Skeletal muscle tissue (tissue), 4 donors: ENCODE measurements around the gene MMD2. TPM values are rescaled to one million over a fixed set of nuclear protein-coding genes. Genes with fewer than 3 reads are reported as not detected.
"Not testable (repeated sequence)": the region's sequence is repeated elsewhere in the genome, so short reads cannot be mapped to it uniquely, and the experiment has no call there.

Experiments used
- H3K27ac ChIP-seq: one replicate; pipeline ENCODE4 v1.7.0; 2013; ENCODE audit warnings: mild to moderate bottlenecking, low read depth, low read length, inconsistent platforms
- H3K27me3 ChIP-seq, 3 donors: one replicate each; pipeline ENCODE4 v1.7.0; 2013; ENCODE audit warnings: low read length in 3 of 3; ENCODE audit not compliant: control insufficient read depth in 3 of 3, insufficient read depth in 3 of 3
- H3K36me3 ChIP-seq, 3 donors: one replicate each; pipeline ENCODE4 v1.7.0; 2013; ENCODE audit warnings: low read length in 3 of 3; ENCODE audit not compliant: control insufficient read depth in 3 of 3, insufficient read depth in 3 of 3
- H3K4me1 ChIP-seq, 3 donors: one replicate each; pipeline ENCODE4 v1.7.0; 2013; ENCODE audit warnings: low read length in 3 of 3, mild to moderate bottlenecking in 3 of 3; ENCODE audit not compliant: control insufficient read depth in 3 of 3, insufficient read depth in 3 of 3
- H3K4me3 ChIP-seq, 3 donors: one replicate each; pipeline ENCODE4 v1.7.0; 2013; ENCODE audit warnings: low read length in 3 of 3
- H3K9ac ChIP-seq, 3 donors: one replicate each; pipeline ENCODE4 v1.7.0; 2013; ENCODE audit warnings: low read length in 3 of 3, mild to moderate bottlenecking in 3 of 3, moderate library complexity in 2 of 3, low read depth in 1 of 3
- H3K9me3 ChIP-seq, 3 donors: one replicate each; pipeline ENCODE4 v1.7.0; 2013; ENCODE audit warnings: low read length in 3 of 3; ENCODE audit not compliant: control insufficient read depth in 3 of 3
- total RNA-seq: library from RNA; depleted of rRNA; stranded (reverse); fragments of >200 nt; gene quantifications from one replicate; pipeline ENCODE4 v1.2.3, GENCODE V29; 2014
- donor health status: Osteomylitis.

Gene MMD2
- total RNA-seq, 1 donor from 2014 or later = not detected

DNA sequence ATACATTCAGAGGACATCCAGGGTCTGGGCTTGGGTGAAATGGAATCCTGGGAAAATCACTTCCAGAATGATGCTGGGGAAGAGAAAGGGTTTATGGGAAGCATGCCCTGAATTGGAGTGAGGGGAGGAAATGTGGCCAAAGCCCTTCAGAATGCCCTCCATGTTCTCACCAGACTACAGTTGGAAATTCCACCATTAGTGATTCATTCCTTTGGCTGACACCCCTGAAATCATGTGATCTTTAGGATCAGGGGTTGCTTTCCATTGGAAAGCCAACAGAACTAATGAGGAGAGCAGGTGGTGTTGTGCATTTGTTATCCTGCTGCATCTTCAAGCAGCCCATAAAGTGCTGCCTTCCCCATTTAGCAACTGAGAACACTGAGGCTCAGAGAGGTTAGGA is 54.6 kb downstream of the MMD2 start:
- Histone ChIP-seq H3K4me3 (no peak overlapping the region), H3K36me3 (no peaks in the 10 kb centered on the region), H3K27ac (no peak overlapping the region), H3K4me1 (no peaks in the 10 kb centered on the region), H3K9me3 (peaks cover 0 to 5% (median 0%) of the 10 kb centered on the region in 3 donors), H3K27me3 (peaks cover 8 to 28% (median 11%) of the 10 kb centered on the region in 3 donors), H3K9ac (no peak overlapping the region)

DNA sequence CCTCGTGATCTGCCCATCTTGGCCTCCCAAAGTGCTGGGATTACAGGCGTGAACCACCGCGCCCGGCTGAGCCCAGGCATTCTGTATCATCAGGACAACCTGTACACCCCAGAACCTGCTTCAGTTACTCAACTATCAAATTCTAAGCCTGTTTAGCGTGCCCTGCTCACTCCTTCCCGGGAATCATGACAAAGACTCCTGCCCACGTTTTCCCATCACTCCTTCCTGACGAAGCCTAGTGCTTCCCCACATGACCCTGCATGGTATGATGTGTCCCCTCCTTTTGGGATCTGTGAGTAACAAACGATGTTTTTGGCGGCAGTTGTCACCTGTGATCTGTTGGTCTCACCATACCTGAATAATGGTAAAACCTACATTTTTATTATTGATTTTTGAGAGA is 63.2 kb downstream of the MMD2 start:
- Histone ChIP-seq H3K9me3 (peaks cover 0 to 5% (median 0%) of the 10 kb centered on the region in 3 donors), H3K36me3 (no peaks in the 10 kb centered on the region), H3K27me3 (peaks cover 0 to 3% (median 2%) of the 10 kb centered on the region in 3 donors), H3K27ac (no peak overlapping the region), H3K4me1 (no peaks in the 10 kb centered on the region), H3K9ac (no peak overlapping the region), H3K4me3 (no peak overlapping the region)

DNA sequence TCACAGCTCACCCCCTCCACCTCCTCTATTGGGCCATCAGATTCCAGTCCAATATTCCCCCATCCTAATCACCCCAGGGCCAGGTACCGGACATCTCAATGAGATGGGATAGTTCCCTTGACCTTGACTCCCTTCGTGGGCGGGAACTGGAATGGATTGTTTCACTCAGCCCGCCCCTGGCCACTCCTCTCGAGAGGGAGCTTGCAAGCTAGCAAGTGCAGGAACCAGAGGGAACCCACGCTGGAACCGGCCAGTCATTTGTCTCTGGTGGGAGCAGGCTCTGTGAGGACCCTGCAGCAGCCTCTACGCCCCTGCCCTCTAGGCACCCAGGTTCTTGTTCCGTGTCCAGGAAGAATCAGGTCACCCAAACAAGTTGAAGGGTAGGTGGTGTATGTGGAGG is 64.5 kb downstream of the MMD2 start:
- H3K9ac ChIP-seq = no peak overlapping the region
- H3K9me3 ChIP-seq = peaks cover 0 to 5% (median 0%) of the 10 kb centered on the region in 3 donors
- no peaks in the 10 kb centered on the region for H3K36me3 ChIP-seq
- H3K27me3 ChIP-seq = peaks cover 0 to 2% (median 0%) of the 10 kb centered on the region in 3 donors
- no peak overlapping the region for H3K27ac ChIP-seq
- H3K4me1 ChIP-seq = no peaks in the 10 kb centered on the region
- no peak overlapping the region for H3K4me3 ChIP-seq

DNA sequence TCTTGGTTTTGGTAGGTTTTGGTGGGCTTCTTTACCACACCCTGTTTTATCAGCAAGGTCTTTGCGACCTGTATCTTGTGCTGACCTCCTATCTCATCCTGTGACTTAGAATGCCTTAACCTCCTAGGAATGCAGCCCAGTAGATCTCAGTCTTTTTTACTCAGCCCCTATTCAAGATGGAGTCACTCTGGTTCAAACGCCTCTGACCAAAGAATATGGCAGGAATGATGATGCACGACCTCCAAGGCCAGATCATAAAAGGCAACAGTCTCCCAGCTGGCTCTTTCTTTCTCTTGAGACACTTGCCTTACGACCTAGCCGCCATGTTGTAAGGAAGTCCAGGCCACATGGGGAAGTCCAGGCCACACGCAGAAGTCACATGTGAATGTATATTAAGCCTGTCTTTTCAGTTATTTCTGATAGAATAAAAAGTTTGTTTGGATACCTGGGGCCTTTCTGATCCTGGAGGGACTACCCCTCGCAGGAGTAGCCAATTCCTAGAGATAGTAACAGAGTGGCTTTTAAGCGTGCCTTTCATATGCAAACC is 65.0 kb downstream of the MMD2 start:
- H3K9ac ChIP-seq = no peak overlapping the region

DNA sequence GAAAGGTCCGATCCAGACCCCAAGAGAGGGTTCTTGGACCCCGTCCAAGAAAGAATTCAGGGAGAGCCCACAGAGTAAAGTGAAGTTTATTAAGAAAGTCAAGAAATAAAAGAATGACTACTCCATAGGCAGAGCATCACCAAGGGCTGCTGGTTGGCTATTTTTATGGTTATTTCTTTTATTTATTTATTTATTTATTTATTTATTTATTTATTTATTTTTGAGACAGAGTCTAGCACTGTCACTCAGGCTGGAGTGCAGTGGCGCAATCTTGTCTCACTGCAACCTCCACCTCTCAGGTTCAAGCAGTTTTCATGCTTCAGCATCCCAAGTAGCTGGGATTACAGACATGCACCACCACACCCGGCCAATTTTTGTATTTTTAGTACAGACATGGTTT is 65.8 kb downstream of the MMD2 start:
- not testable (repeated sequence) for H3K36me3 ChIP-seq, H3K9me3 ChIP-seq, H3K9ac ChIP-seq, H3K27ac ChIP-seq, H3K27me3 ChIP-seq, H3K4me1 ChIP-seq, H3K4me3 ChIP-seq

More for the DNA sequence above, 65.0 kb downstream of the MMD2 start:
- H3K4me1 ChIP-seq = no peaks in the 10 kb centered on the region
- H3K36me3 ChIP-seq = no peaks in the 10 kb centered on the region
- H3K27me3 ChIP-seq = peaks cover 0 to 2% (median 0%) of the 10 kb centered on the region in 3 donors
- peaks cover 0 to 5% (median 0%) of the 10 kb centered on the region in 3 donors for H3K9me3 ChIP-seq
- no peak overlapping the region for H3K27ac ChIP-seq
- H3K4me3 ChIP-seq = no peak overlapping the region

DNA sequence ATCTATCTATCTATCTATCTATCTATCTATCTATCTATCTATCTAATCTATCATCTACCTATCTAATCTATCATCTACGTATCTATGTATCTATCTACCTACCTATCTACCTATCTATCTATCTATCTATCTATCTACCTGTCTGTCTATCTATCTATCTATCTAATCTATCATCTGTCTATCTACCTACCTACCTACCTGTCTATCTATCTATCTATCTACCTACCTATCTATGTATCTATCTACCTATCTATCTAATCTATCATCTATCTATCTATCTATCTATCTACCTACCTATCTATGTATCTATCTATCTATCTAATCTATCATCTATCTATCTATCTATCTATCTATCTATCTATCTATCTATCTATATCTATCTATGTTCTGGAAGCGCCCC is 67.5 kb downstream of the MMD2 start:
- not testable (repeated sequence) for H3K4me1 ChIP-seq, H3K9me3 ChIP-seq, H3K4me3 ChIP-seq, H3K9ac ChIP-seq, H3K27me3 ChIP-seq, H3K36me3 ChIP-seq, H3K27ac ChIP-seq

DNA sequence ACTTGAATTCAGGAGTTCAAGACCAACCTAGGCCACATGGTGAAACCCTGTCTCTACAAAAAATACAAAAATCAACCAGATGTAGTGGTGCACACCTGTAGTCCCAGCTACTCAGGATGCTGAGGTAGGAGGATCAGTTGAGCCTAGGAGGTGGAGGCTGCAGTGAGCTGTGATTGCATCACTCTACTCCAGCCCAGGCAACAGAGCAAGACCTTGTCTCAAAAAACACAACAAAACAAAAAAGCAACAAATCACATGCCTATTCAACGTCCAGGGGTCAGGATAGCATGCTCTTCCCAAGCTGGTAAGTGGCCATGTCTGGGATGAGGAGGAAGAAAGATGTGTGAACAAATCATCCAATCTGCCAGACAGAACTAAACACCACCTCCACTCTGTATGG is 69.3 kb downstream of the MMD2 start:
- no peaks in the 10 kb centered on the region for H3K27me3 ChIP-seq

DNA sequence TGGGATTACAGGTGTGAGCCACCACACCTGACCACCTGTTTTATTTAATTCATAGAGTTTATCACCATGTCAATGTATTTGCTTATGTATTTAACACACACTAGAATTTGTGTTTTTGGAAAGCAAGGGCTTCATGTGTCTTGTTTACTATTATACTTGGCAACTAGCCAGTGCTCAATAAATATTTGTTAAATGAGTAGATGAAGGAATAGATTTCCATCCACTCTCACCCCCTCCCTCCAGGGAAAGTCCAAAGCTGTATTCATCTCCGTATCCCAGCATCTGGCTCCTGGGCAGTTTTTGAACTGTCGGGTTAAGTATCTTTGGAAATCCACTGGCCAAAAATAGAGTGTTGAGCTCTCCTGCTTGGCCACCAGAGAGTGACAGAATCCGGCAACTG is 70.8 kb downstream of the MMD2 start:
- Histone ChIP-seq H3K9ac (no peak overlapping the region), H3K4me3 (no peak overlapping the region), H3K36me3 (no peaks in the 10 kb centered on the region), H3K27ac (no peak overlapping the region), H3K9me3 (no peaks in the 10 kb centered on the region), H3K4me1 (no peaks in the 10 kb centered on the region), H3K27me3 (peaks cover 0 to 6% (median 0%) of the 10 kb centered on the region in 3 donors)

More for the DNA sequence above, 69.3 kb downstream of the MMD2 start:
- H3K27ac ChIP-seq = no peak overlapping the region
- peaks cover 0 to 3% (median 0%) of the 10 kb centered on the region in 3 donors for H3K9me3 ChIP-seq
- H3K4me1 ChIP-seq = no peaks in the 10 kb centered on the region
- H3K36me3 ChIP-seq = no peaks in the 10 kb centered on the region
- no peak overlapping the region for H3K9ac ChIP-seq
- no peak overlapping the region for H3K4me3 ChIP-seq

DNA sequence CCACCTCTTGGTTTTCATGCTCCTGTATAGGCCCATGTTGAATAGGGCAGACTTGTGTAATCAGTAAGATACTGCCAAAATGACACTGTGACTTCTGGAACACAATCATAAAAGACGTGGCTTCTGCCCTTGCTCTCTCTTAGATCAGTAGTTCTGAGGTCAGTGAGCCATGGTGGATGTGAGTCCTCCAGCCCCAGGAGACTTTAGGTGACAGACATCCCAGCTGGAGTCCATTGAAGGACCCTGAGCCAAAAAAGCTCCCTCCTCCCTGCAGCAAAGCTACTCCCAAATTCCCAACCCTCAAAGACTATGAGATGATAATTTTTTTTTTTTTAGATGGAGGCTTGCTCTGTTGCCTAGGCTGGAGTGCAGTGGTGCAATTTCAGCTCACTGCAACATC is 72.3 kb downstream of the MMD2 start:
- no peaks in the 10 kb centered on the region for H3K36me3 ChIP-seq
- H3K4me1 ChIP-seq = peaks cover 7 to 10% (median 7%) of the 10 kb centered on the region in 3 donors
- H3K9ac ChIP-seq = no peak overlapping the region
- no peak overlapping the region for H3K4me3 ChIP-seq
- H3K27ac ChIP-seq = no peak overlapping the region
- H3K27me3 ChIP-seq = peaks cover 0 to 13% (median 6%) of the 10 kb centered on the region in 3 donors
- no peaks in the 10 kb centered on the region for H3K9me3 ChIP-seq

DNA sequence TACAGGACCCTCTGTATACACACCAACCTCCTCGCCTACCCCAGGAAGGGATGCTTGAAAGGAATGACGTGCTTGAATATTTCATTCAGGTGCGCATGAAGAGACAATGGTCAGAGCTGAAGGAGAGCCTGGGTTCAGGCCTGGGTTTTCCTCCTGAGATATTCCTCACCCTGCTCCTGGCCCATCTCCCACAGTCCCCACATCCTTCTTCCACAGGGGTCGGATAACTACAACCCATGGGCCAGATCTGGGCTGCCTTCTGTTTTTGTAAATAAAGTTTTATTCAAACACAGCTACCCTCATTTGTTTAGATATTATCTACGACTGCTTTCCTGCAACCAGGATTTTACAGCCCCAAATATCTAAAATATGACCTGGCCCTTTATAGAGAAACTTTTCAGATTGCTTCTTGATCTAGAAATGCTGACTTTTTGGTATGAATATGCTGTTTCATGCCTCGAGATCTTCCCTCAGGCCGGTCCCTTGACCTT is 73.6 kb downstream of the MMD2 start:
- Histone ChIP-seq H3K27me3 (peaks cover 0 to 15% (median 6%) of the 10 kb centered on the region in 3 donors), H3K27ac (no peak overlapping the region), H3K4me1 (peaks cover 7 to 10% (median 7%) of the 10 kb centered on the region in 3 donors), H3K4me3 (no peak overlapping the region), H3K36me3 (no peaks in the 10 kb centered on the region), H3K9me3 (no peaks in the 10 kb centered on the region), H3K9ac (no peak overlapping the region)
